ENCODE results near the gene SPIC.

The SPIC gene

GRCh38 chr12:101536069-101536674 is 61.0 kb downstream of the SPIC start:
- DNase-seq (ENCODE audit: low read depth): no peak

All from fibroblast of the conjunctiva (primary cell).